Measurements from ENCODE around the gene SHROOM1. TPM values are rescaled to one million over a fixed set of nuclear protein-coding genes. Genes with fewer than 3 reads are reported as not detected.
"Not testable (repeated sequence)": the region's sequence is repeated elsewhere in the genome, so short reads cannot be mapped to it uniquely, and the experiment has no call there.

The SHROOM1 gene
- total RNA-seq, 1 experiment from 2014 or later, result 22.7 TPM

DNA sequence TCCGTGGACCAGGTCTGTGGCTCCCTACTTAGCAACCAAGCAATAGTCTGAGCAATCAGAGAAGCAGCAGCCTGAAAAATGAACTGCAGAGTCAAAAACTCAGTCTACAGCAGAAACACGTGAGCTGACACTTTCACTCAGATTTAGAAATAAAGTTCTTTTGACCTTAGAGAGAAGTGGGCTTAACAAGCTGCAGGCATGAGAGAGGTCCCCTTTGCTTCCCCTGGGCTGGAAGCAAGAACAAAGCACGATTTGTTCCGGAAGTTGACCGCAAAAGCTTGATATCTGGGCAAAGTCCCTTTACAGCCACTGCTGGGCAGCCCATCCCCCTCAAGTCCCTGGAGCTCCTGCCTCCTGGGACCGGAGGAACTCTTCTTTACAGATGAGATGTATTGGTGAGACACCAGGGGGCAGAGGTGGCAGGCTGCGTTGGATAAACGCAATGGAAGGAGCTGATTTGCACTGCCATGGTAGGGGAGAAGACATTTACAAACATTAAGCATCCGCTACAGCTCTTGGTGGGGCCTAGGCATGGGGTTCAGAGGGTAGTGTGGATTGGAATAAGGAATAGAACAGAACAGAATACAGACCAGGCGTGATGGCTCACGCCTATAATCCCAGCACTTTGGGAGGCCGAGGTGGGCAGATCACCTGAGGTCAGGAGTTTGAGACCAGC is 23.1 kb downstream of the SHROOM1 start:
- CTCF ChIA-PET, result interaction anchor here (0.9 to 5.7 kb wide), 3 partner anchors 10 to 15 kb away, joined by 3 to 58 read pairs (median 4); no protein-coding TSS in a partner anchor
- H3K9me3 Mint-ChIP-seq (ENCODE audit: unreplicated experiment), result no peaks in the 10 kb centered on the region
- no peak for DNase-seq (ENCODE audit: unreplicated experiment)
- intact Hi-C loops (cut with micrococcal nuclease), result no loop called here
- no peak overlapping the region for H3K4me3 Mint-ChIP-seq (ENCODE audit: unreplicated experiment)
- no peaks in the 10 kb centered on the region for H3K36me3 Mint-ChIP-seq (ENCODE audit: insufficient read depth, unreplicated experiment)
- peaks cover 23% of the 10 kb centered on the region for H3K27me3 Mint-ChIP-seq (ENCODE audit: insufficient read depth, unreplicated experiment)
- H3K4me1 Mint-ChIP-seq (ENCODE audit: insufficient read depth, unreplicated experiment), result no peaks in the 10 kb centered on the region
- no peak overlapping the region for H3K27ac Mint-ChIP-seq (ENCODE audit: low read depth, unreplicated experiment)
- TF ChIP-seq, protein P1, sequence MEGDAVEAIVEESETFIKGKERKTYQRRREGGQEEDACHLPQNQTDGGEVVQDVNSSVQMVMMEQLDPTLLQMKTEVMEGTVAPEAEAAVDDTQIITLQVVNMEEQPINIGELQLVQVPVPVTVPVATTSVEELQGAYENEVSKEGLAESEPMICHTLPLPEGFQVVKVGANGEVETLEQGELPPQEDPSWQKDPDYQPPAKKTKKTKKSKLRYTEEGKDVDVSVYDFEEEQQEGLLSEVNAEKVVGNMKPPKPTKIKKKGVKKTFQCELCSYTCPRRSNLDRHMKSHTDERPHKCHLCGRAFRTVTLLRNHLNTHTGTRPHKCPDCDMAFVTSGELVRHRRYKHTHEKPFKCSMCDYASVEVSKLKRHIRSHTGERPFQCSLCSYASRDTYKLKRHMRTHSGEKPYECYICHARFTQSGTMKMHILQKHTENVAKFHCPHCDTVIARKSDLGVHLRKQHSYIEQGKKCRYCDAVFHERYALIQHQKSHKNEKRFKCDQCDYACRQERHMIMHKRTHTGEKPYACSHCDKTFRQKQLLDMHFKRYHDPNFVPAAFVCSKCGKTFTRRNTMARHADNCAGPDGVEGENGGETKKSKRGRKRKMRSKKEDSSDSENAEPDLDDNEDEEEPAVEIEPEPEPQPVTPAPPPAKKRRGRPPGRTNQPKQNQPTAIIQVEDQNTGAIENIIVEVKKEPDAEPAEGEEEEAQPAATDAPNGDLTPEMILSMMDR (IDR thresholded peaks at IDR 0.05; ENCODE audit: unreplicated experiment), result no peak
- POLR2A ChIA-PET, result interaction anchor here (0.5 kb wide), 1 partner anchor 1638 kb away, joined by 3 read pairs; no protein-coding TSS in a partner anchor
- no TSS peak for BruUV-seq (replicated peaks)

DNA sequence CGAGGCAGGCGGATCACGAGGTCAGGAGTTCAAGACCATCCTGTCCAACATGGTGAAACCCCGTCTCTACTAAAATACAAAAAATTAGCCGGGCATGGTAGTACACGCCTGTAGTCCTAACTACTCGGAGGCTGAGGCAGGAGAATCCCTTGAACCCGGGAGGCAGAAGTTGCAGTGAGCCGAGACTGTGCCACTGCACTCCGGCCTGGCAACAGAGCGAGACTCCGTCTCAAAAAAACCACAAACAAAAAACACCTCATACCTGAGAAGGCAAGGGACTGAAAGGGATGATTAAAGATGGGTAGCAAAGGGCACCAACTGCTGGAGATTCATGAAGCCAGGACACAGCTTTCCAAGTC is 23.7 kb downstream of the SHROOM1 start:
- POLR2A ChIA-PET; H3K9me3 Mint-ChIP-seq (ENCODE audit: unreplicated experiment); BruUV-seq (replicated peaks); DNase-seq (ENCODE audit: unreplicated experiment); H3K36me3 Mint-ChIP-seq (ENCODE audit: insufficient read depth, unreplicated experiment); H3K4me3 Mint-ChIP-seq (ENCODE audit: unreplicated experiment); H3K4me1 Mint-ChIP-seq (ENCODE audit: insufficient read depth, unreplicated experiment); H3K27ac Mint-ChIP-seq (ENCODE audit: low read depth, unreplicated experiment); intact Hi-C loops (cut with micrococcal nuclease): not testable (repeated sequence)
- CTCF ChIA-PET, result interaction anchor here (1.1 to 5.7 kb wide), 2 partner anchors 14 to 15 kb away, joined by 4 to 58 read pairs; no protein-coding TSS in a partner anchor
- H3K27me3 Mint-ChIP-seq (ENCODE audit: insufficient read depth, unreplicated experiment), result peaks cover 18% of the 10 kb centered on the region

DNA sequence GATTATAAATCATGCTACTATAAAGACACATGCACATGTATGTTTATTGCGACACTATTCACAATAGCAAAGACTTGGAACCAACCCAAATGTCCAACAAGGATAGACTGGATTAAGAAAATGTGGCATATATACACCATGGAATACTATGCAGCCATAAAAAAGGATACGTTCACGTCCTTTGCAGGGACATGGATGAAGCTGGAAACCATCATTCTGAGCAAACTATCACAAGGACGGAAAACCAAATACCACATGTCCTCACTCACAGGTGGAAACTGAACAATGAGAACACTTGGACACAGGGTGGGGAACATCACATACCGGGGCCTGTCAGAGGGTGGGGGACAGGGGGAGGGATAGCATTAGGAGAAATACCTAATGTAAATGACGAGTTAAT is 24.6 kb downstream of the SHROOM1 start:
- DNase-seq (ENCODE audit: unreplicated experiment); H3K27ac Mint-ChIP-seq (ENCODE audit: low read depth, unreplicated experiment); intact Hi-C loops (cut with micrococcal nuclease); H3K4me1 Mint-ChIP-seq (ENCODE audit: insufficient read depth, unreplicated experiment); CTCF ChIA-PET; H3K4me3 Mint-ChIP-seq (ENCODE audit: unreplicated experiment); BruUV-seq (replicated peaks); H3K27me3 Mint-ChIP-seq (ENCODE audit: insufficient read depth, unreplicated experiment); H3K36me3 Mint-ChIP-seq (ENCODE audit: insufficient read depth, unreplicated experiment); H3K9me3 Mint-ChIP-seq (ENCODE audit: unreplicated experiment); POLR2A ChIA-PET: not testable (repeated sequence)

GRCh38 chr5:132804219-132804618 is 26.2 kb downstream of the SHROOM1 start:
- POLR2A ChIA-PET; H3K27me3 Mint-ChIP-seq (ENCODE audit: insufficient read depth, unreplicated experiment); intact Hi-C loops (cut with micrococcal nuclease); H3K9me3 Mint-ChIP-seq (ENCODE audit: unreplicated experiment); H3K27ac Mint-ChIP-seq (ENCODE audit: low read depth, unreplicated experiment); DNase-seq (ENCODE audit: unreplicated experiment); H3K4me3 Mint-ChIP-seq (ENCODE audit: unreplicated experiment); BruUV-seq (replicated peaks); H3K36me3 Mint-ChIP-seq (ENCODE audit: insufficient read depth, unreplicated experiment); H3K4me1 Mint-ChIP-seq (ENCODE audit: insufficient read depth, unreplicated experiment): not testable (repeated sequence)
- CTCF ChIA-PET, result interaction anchor here (0.6 to 0.7 kb wide), 3 partner anchors 101 to 574 kb away, joined by 3 to 4 read pairs (median 3); no protein-coding TSS in a partner anchor

GRCh38 chr5:132802685-132803066 is 27.8 kb downstream of the SHROOM1 start:
- CTCF ChIA-PET, result interaction anchor here (0.8 to 2.9 kb wide), 6 partner anchors 10 to 301 kb away, joined by 3 to 16 read pairs (median 4); no protein-coding TSS in a partner anchor
- H3K27ac Mint-ChIP-seq (ENCODE audit: low read depth, unreplicated experiment); H3K27me3 Mint-ChIP-seq (ENCODE audit: insufficient read depth, unreplicated experiment); DNase-seq (ENCODE audit: unreplicated experiment); H3K4me3 Mint-ChIP-seq (ENCODE audit: unreplicated experiment); intact Hi-C loops (cut with micrococcal nuclease); H3K9me3 Mint-ChIP-seq (ENCODE audit: unreplicated experiment); H3K4me1 Mint-ChIP-seq (ENCODE audit: insufficient read depth, unreplicated experiment); H3K36me3 Mint-ChIP-seq (ENCODE audit: insufficient read depth, unreplicated experiment); BruUV-seq (replicated peaks): not testable (repeated sequence)
- POLR2A ChIA-PET, result interaction anchor here (1.6 to 1.7 kb wide), 2 partner anchors 8 to 27 kb away, joined by 5 read pairs; no protein-coding TSS in a partner anchor
